Suppressor macrophage treated with lipopolysaccharide for 1 hour (primary cell): ENCODE results near the gene CDKN3.
"Not testable (repeated sequence)": the region's sequence is repeated elsewhere in the genome, so short reads cannot be mapped to it uniquely, and the experiment has no call there.

Source experiments
- DNase-seq, 3 donors: peaks; one replicate each; pipeline ENCODE4 v3.0.0-alpha.2; 2020 to 2022

The CDKN3 gene

GRCh38 chr14:54370323-54371198 is 26.2 kb upstream of the CDKN3 start:
- no peak for DNase-seq

GRCh38 chr14:54374117-54374884 is 22.5 kb upstream of the CDKN3 start:
- DNase-seq = no peak

GRCh38 chr14:54377501-54377900 is 19.3 kb upstream of the CDKN3 start:
- DNase-seq = no peak

DNA sequence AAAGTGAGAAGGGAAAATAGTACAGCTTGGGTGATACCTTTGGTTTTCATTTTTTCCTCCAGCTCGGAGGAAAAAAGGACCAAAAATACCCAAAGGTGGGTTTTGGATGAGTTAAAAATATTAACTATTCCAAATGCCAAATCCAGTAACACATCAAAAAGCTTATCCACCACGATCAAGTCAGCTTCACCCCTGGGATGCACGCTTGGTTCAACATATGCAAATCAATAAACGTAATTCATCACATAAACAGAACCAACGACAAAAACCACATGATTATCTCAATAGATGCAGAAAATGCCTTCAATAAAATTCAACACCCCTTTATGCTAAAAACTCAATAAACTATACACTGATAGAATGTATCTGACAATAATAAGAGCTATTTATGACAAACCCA is 17.9 kb upstream of the CDKN3 start:
- DNase-seq = not testable (repeated sequence)

DNA sequence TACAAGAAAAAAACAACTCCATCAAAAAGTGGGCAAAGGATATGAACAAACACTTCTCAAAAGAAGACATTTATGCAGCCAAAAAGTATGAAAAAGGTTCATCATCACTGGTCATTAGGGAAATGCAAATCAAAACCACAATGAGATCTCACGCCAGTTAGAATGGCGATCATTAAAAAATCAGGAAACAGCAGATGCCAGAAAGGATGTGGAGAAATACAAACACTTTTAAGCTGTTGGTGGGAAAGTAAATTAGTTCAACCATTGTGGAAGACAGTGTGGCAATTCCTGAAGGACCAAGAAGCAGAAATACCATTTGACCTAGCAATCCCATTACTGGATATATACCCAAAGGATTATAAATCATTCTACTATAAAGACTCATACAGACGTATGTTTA is 16.2 kb upstream of the CDKN3 start:
- not testable (repeated sequence) for DNase-seq

GRCh38 chr14:54381821-54382220 is 15.0 kb upstream of the CDKN3 start:
- DNase-seq = no peak

DNA sequence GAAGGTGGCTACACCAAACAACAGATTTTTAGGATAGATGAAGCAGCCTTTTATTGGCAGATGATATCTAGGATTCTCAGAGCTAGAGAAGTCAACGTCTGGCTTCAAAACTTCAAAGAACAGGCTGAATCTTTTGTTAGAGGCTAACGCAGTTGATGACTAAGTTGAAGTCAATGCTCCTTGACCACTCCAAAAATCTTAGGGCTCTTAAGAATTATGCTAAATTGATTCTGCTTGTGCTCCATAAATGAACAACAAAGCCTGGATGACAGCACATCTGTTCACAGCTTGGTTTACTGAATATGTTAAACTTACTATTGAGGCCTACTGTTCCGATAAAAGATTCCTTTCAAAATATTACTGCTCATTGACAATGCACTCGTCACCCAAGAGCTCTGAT is 13.0 kb upstream of the CDKN3 start:
- DNase-seq = no peak

DNA sequence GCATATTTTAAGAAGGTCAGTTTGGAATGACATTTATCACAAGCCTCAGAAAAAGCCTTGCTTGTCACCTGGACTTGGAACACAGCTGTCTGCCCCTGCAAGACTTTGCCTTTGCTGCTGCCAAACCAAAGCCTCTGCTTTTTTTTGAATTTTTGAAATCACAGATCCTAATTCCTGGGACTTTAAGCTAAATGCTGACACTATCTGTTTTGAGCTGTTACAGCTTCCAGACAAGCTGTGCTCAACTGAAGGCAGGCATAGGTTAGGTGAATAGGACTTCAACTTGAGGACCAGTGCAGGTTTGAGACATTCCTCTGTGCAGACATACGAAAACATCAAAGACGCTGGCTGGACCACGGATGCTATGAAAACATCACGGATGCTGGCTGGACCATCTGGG is 11.3 kb upstream of the CDKN3 start:
- DNase-seq = no peak

DNA sequence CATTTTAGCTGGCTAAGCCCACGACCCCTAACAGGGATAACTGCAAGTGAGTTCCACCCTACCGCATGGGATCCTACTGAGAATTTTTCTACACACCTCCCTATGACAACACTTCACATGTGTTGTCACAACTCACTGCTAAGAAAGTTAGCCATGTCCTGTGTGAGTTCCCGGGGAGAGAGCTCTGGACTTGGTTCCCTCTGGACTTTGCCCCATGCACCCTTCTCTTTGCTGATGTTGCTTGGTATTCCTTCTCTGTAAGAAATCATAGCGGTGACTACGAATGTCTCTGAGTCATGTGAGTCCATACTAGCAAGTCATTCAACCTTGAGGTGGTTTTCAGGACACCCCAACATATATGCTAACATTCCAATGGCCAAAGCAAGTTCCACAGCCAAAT is 9.5 kb upstream of the CDKN3 start:
- DNase-seq = no peak

DNA sequence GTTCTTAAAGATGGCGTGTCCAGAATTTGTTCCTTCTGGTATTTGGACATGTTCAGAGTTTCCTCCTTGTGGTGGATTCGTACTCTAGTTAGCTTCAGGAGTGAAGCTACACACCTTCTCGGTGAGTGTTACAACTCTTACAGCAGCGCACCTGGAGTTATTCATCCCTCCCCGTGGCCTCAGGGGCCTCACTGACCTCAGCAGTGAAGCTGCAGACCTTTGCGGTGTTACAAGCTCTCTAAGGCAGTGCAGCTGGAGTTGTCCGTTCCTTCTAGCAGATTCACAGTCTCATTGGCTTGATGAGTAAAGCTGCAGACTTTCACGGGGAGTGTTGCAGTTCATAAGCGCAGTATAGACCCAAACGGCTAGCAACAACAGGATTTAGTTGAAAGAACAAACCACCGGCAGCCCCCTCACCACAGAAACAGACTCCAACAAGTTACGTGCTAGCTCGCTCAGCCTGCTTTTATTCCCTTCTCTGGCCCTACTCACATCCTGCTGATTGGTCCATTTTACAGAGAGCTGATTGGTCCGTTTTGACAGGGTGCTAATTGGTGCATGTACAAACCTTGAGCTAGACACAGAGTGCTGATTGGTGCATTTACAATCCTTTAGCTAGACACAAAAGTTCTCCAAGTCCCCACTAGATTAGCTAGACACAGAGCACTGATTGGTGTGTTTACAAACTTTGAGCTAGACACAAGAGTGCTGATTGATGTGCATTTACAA is 4.5 kb upstream of the CDKN3 start:
- no peak for DNase-seq

- not testable (repeated sequence) for DNase-seq
Observed at GRCh38 chr14:54392986-54393884, 3.6 kb upstream of the CDKN3 start.

DNA sequence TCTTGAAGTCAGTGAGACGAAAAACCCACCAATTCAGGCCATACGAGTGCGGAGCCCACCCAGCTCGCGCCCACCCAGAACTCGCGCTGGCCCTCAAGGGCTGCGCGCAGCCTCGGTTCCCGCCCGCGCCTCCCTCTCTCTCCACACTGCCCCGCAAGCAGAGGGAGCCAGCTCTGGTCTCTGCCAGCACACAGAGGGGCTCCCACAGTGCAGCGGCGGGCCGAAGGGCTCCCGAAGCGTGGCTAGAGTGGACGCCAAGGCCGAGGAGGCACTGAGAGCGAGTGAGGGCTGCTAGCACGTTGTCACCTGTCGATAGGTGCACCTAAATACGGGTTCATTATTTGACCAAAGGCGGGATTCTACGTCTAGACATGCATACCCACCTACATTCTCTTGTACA is 2.2 kb upstream of the CDKN3 start:
- DNase-seq = no peak

DNA sequence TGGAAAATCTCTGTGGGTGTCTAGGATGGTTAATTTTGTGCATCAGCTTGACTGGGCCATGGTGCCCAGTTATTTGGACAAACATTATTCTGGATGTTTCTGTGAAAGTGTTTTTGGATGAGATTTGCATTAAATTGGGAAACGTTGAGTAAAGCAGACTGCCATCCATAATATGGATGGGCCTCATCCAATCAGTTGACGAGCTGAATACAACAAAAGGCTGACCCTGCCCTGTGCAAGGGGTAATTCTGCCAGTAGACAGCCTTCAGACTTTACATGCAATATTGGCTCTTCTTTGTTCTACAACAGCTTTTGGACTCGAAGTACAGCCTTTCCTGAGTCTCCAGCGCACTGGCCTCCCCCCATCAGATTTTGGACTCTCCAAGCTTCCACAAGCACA is 1.5 kb upstream of the CDKN3 start:
- no peak for DNase-seq

GRCh38 chr14:54395716-54396115 is 1.1 kb upstream of the CDKN3 start:
- no peak for DNase-seq

GRCh38 chr14:54396183-54396492 is 669 bp upstream of the CDKN3 start:
- DNase-seq = peak in 1 of 3 donors; percentile 3

- DNase-seq = no peak
Observed at GRCh38 chr14:54399560-54399959, 2.8 kb downstream of the CDKN3 start.

DNA sequence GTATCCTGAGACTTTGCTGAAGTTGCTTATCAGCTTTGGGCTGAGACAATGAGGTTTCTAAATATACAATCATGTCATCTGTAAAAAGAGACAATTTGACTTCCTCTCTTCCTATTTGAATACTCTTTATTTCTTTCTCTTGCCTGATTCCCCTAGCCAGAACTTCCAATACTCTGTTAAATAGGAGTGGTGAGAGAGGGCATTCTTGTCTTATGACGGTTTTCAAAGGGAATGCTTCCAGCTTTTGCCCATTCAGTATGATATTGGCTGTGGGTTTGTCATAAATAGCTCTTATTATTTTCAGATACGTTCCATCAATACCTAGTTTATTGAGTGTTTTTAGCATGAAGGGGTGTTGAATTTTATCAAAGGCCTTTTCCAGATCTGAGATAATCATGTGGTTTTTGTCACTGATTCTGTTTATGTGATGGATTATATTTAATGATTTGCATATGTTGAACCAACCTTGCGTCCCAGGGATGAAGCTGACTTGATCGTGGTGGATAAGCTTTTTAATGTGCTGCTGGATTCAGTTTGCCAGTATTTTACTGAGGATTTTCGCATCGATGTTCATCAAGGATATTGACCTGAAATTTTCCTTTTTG is 6.7 kb downstream of the CDKN3 start:
- not testable (repeated sequence) for DNase-seq

- DNase-seq = no peak
Observed at GRCh38 chr14:54410215-54410614, 13.4 kb downstream of the CDKN3 start.

- no peak for DNase-seq
Observed at GRCh38 chr14:54411371-54411770, 14.6 kb downstream of the CDKN3 start.

- peak; percentile 40 to 52 (median 49) for DNase-seq
Observed at GRCh38 chr14:54420478-54421142, 23.8 kb downstream of the CDKN3 start.

DNA sequence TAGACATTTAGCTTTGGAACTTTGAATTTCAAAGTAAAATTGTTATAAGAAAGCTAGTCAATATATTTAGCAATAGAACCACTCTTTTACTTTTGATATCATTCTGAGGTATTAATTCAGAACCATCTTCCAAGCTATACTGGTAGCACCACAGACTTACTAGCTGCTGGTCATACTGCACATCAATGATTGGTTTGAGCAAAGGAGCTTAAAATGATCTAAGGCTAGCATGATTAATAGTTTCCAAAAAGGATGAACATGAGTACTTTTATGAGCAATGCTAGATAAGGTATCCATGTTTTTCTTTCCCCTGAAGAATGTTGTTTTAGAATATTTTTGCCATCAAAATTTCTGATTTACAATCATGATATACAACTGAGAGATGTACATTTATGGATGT is 27.2 kb downstream of the CDKN3 start:
- no peak for DNase-seq

GRCh38 chr14:54424479-54424901 is 27.7 kb downstream of the CDKN3 start:
- DNase-seq = no peak
